Loucy (cell line): ENCODE results near the gene OSBPL1A.

Experiments used
- EZH2phosphoT487 ChIP-seq: fragments of 200-600 bp; IDR thresholded peaks from 2 replicates; pipeline ENCODE4 v1.6.1; 2018; ENCODE audit warnings: antibody characterized with exemption, mild to moderate bottlenecking, moderate library complexity, borderline replicate concordance
- TF ChIP-seq, protein P1 (sequence below): fragments of 200-600 bp; sonication (generic); conservative IDR thresholded peaks from 2 replicates; pipeline ENCODE4 v1.5.1; 2014; ENCODE audit warnings: mild to moderate bottlenecking, antibody characterized with exemption, low read length

DNA sequence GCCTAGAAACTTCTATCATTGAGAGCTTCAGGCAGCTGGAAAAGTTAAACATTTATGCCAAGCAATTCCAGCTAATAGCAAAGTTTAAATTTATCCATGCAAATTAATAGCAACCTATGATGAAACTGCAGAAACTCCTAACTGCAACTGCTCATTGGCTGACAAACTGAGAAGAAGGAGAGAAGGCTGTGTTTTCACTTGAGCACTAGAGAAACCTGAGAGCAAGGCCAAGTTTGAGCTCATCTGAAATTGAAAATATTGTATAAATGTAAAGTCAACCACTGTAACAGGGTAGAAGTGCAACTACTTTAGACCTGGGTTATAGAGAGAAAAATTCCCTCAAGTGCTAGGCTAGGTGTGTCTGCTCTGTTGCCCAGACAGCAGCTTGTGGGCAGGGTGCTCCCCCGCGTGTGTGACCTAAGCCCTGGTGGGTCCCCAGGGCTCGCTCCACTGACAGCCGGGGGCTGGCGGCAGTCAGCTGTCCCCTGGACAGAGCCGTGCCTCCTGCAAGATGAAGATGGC lies 208.6 kb downstream of the OSBPL1A start:
- TF ChIP-seq, protein P1, sequence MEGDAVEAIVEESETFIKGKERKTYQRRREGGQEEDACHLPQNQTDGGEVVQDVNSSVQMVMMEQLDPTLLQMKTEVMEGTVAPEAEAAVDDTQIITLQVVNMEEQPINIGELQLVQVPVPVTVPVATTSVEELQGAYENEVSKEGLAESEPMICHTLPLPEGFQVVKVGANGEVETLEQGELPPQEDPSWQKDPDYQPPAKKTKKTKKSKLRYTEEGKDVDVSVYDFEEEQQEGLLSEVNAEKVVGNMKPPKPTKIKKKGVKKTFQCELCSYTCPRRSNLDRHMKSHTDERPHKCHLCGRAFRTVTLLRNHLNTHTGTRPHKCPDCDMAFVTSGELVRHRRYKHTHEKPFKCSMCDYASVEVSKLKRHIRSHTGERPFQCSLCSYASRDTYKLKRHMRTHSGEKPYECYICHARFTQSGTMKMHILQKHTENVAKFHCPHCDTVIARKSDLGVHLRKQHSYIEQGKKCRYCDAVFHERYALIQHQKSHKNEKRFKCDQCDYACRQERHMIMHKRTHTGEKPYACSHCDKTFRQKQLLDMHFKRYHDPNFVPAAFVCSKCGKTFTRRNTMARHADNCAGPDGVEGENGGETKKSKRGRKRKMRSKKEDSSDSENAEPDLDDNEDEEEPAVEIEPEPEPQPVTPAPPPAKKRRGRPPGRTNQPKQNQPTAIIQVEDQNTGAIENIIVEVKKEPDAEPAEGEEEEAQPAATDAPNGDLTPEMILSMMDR: no peak
- TF ChIP-seq EZH2phosphoT487: no peak
